ENCODE results near the gene SLC2A4RG.

GRCh38 chr20:63742381-63743024 is 2.9 kb downstream of the SLC2A4RG start:
- TF ChIP-seq NFIC (IDR thresholded peaks at IDR 0.05; ENCODE audit: borderline replicate concordance) (no peak), SIN3A (IDR thresholded peaks at IDR 0.05; ENCODE audit: borderline replicate concordance, low read depth, low read length) (no peak), RFX5 (IDR thresholded peaks at IDR 0.05; ENCODE audit: low read length) (no peak), CTCF (IDR thresholded peaks at IDR 0.05) (no peak), EZH2phosphoT487 (IDR thresholded peaks at IDR 0.05; ENCODE audit: borderline replicate concordance, low read depth) (no peak), POLR2AphosphoS5 (IDR thresholded peaks at IDR 0.05; ENCODE audit: low read depth, low read length) (no peak), MAX (IDR thresholded peaks at IDR 0.05; ENCODE audit: low read depth) (no peak), REST (IDR thresholded peaks at IDR 0.05; ENCODE audit: low read depth, low read length) (no peak)

Measured in SK-N-SH (cell line).